ENCODE data around the gene ZSCAN5A.
"Not testable (repeated sequence)": the region's sequence is repeated elsewhere in the genome, so short reads cannot be mapped to it uniquely, and the experiment has no call there.

ZSCAN5A gene

GRCh38 chr19:56273563-56274117 lies 41.0 kb downstream of the ZSCAN5A start:
- no peak for FAIRE-seq
- no peak for DNase-seq (ENCODE audit: insufficient read length, low spot score)

GRCh38 chr19:56272161-56272798 lies 42.4 kb downstream of the ZSCAN5A start, which contains the start of gene EDDM13:
Gene EDDM13, plus strand, starts transcription at chr19:56272748. Its CDS starts 87 bp downstream, at chr19:56272835.
- no peak for DNase-seq (ENCODE audit: insufficient read length, low spot score)
- FAIRE-seq, result no peak
- TF ChIP-seq SPI1 (IDR thresholded peaks at IDR 0.05; ENCODE audit: low read depth, low read length), result no peak
- no peak for TF ChIP-seq TAF1 (IDR thresholded peaks at IDR 0.05; ENCODE audit: low read depth, low read length)
- no peak for TF ChIP-seq PAX5 (IDR thresholded peaks at IDR 0.05; ENCODE audit: insufficient read depth, low read length, severe bottlenecking)
- no peak for TF ChIP-seq POU2F2 (IDR thresholded peaks at IDR 0.05; ENCODE audit: low read depth, low read length)
- TF ChIP-seq POLR2AphosphoS5 (IDR thresholded peaks at IDR 0.05; ENCODE audit: low read depth, low read length), result no peak
- no peak for TF ChIP-seq POLR2A (IDR thresholded peaks at IDR 0.05; ENCODE audit: low read depth, low read length)

More at GRCh38 chr19:56273563-56274117, 41.0 kb downstream of the ZSCAN5A start:
- TF ChIP-seq POU2F2 (IDR thresholded peaks at IDR 0.05; ENCODE audit: low read depth, low read length) (no peak), PAX5 (IDR thresholded peaks at IDR 0.05; ENCODE audit: insufficient read depth, low read length, severe bottlenecking) (no peak), POLR2AphosphoS5 (IDR thresholded peaks at IDR 0.05; ENCODE audit: low read depth, low read length) (no peak), TAF1 (IDR thresholded peaks at IDR 0.05; ENCODE audit: low read depth, low read length) (no peak), SPI1 (IDR thresholded peaks at IDR 0.05; ENCODE audit: low read depth, low read length) (no peak), POLR2A (IDR thresholded peaks at IDR 0.05; ENCODE audit: low read depth, low read length) (no peak)

- TF ChIP-seq TAF1 (IDR thresholded peaks at IDR 0.05; ENCODE audit: low read depth, low read length) (no peak), SPI1 (IDR thresholded peaks at IDR 0.05; ENCODE audit: low read depth, low read length) (no peak), POLR2AphosphoS5 (IDR thresholded peaks at IDR 0.05; ENCODE audit: low read depth, low read length) (no peak), POLR2A (IDR thresholded peaks at IDR 0.05; ENCODE audit: low read depth, low read length) (no peak), PAX5 (IDR thresholded peaks at IDR 0.05; ENCODE audit: insufficient read depth, low read length, severe bottlenecking) (no peak), POU2F2 (IDR thresholded peaks at IDR 0.05; ENCODE audit: low read depth, low read length) (no peak)
- FAIRE-seq, result no peak
- no peak for DNase-seq (ENCODE audit: insufficient read length, low spot score)
These were observed 43.5 kb downstream of the ZSCAN5A start for GRCh38 chr19:56271151-56271550.

GRCh38 chr19:56270676-56271075 lies 44.0 kb downstream of the ZSCAN5A start:
- TF ChIP-seq POLR2A (IDR thresholded peaks at IDR 0.05; ENCODE audit: low read depth, low read length) (no peak), SPI1 (IDR thresholded peaks at IDR 0.05; ENCODE audit: low read depth, low read length) (no peak), POU2F2 (IDR thresholded peaks at IDR 0.05; ENCODE audit: low read depth, low read length) (no peak), TAF1 (IDR thresholded peaks at IDR 0.05; ENCODE audit: low read depth, low read length) (no peak), PAX5 (IDR thresholded peaks at IDR 0.05; ENCODE audit: insufficient read depth, low read length, severe bottlenecking) (no peak), POLR2AphosphoS5 (IDR thresholded peaks at IDR 0.05; ENCODE audit: low read depth, low read length) (no peak)
- DNase-seq (ENCODE audit: insufficient read length, low spot score), result no peak
- no peak for FAIRE-seq

GRCh38 chr19:56269348-56269747 lies 45.3 kb downstream of the ZSCAN5A start:
- no peak for DNase-seq (ENCODE audit: insufficient read length, low spot score)
- no peak for FAIRE-seq
- TF ChIP-seq POU2F2 (IDR thresholded peaks at IDR 0.05; ENCODE audit: low read depth, low read length), result no peak

- FAIRE-seq (no peak), DNase-seq (ENCODE audit: insufficient read length, low spot score) (no peak)
- TF ChIP-seq POU2F2 (IDR thresholded peaks at IDR 0.05; ENCODE audit: low read depth, low read length), result no peak
- no peak for TF ChIP-seq SPI1 (IDR thresholded peaks at IDR 0.05; ENCODE audit: low read depth, low read length)
- TF ChIP-seq POLR2AphosphoS5 (IDR thresholded peaks at IDR 0.05; ENCODE audit: low read depth, low read length), result no peak
- TF ChIP-seq POLR2A (IDR thresholded peaks at IDR 0.05; ENCODE audit: low read depth, low read length), result no peak
These were observed 48.6 kb downstream of the ZSCAN5A start for GRCh38 chr19:56266051-56266450.

- TF ChIP-seq SPI1 (IDR thresholded peaks at IDR 0.05; ENCODE audit: low read depth, low read length), result no peak
- no peak for TF ChIP-seq POU2F2 (IDR thresholded peaks at IDR 0.05; ENCODE audit: low read depth, low read length)
- TF ChIP-seq TAF1 (IDR thresholded peaks at IDR 0.05; ENCODE audit: low read depth, low read length), result no peak
- TF ChIP-seq PAX5 (IDR thresholded peaks at IDR 0.05; ENCODE audit: insufficient read depth, low read length, severe bottlenecking), result no peak
- TF ChIP-seq POLR2AphosphoS5 (IDR thresholded peaks at IDR 0.05; ENCODE audit: low read depth, low read length), result no peak
- TF ChIP-seq POLR2A (IDR thresholded peaks at IDR 0.05; ENCODE audit: low read depth, low read length), result no peak
- FAIRE-seq, result no peak
- no peak for DNase-seq (ENCODE audit: insufficient read length, low spot score)
These were observed 51.3 kb downstream of the ZSCAN5A start for GRCh38 chr19:56263319-56263718.

GRCh38 chr19:56261932-56262331 lies 52.7 kb downstream of the ZSCAN5A start:
- DNase-seq (ENCODE audit: insufficient read length, low spot score); FAIRE-seq: not testable (repeated sequence)

- no peak for DNase-seq (ENCODE audit: insufficient read length, low spot score)
- FAIRE-seq, result no peak
- no peak for TF ChIP-seq POLR2AphosphoS5 (IDR thresholded peaks at IDR 0.05; ENCODE audit: low read depth, low read length)
- TF ChIP-seq TAF1 (IDR thresholded peaks at IDR 0.05; ENCODE audit: low read depth, low read length), result no peak
- no peak for TF ChIP-seq PAX5 (IDR thresholded peaks at IDR 0.05; ENCODE audit: insufficient read depth, low read length, severe bottlenecking)
These were observed 53.5 kb downstream of the ZSCAN5A start for GRCh38 chr19:56261145-56261544.

GRCh38 chr19:56258272-56258671 lies 56.4 kb downstream of the ZSCAN5A start:
- TF ChIP-seq SPI1 (IDR thresholded peaks at IDR 0.05; ENCODE audit: low read depth, low read length) (no peak), POLR2A (IDR thresholded peaks at IDR 0.05; ENCODE audit: low read depth, low read length) (no peak), PAX5 (IDR thresholded peaks at IDR 0.05; ENCODE audit: insufficient read depth, low read length, severe bottlenecking) (no peak), POU2F2 (IDR thresholded peaks at IDR 0.05; ENCODE audit: low read depth, low read length) (no peak), TAF1 (IDR thresholded peaks at IDR 0.05; ENCODE audit: low read depth, low read length) (no peak), POLR2AphosphoS5 (IDR thresholded peaks at IDR 0.05; ENCODE audit: low read depth, low read length) (no peak)
- DNase-seq (ENCODE audit: insufficient read length, low spot score) (no peak), FAIRE-seq (no peak)
